Measurements from ENCODE around the gene CFAP53.

Gene CFAP53

DNA sequence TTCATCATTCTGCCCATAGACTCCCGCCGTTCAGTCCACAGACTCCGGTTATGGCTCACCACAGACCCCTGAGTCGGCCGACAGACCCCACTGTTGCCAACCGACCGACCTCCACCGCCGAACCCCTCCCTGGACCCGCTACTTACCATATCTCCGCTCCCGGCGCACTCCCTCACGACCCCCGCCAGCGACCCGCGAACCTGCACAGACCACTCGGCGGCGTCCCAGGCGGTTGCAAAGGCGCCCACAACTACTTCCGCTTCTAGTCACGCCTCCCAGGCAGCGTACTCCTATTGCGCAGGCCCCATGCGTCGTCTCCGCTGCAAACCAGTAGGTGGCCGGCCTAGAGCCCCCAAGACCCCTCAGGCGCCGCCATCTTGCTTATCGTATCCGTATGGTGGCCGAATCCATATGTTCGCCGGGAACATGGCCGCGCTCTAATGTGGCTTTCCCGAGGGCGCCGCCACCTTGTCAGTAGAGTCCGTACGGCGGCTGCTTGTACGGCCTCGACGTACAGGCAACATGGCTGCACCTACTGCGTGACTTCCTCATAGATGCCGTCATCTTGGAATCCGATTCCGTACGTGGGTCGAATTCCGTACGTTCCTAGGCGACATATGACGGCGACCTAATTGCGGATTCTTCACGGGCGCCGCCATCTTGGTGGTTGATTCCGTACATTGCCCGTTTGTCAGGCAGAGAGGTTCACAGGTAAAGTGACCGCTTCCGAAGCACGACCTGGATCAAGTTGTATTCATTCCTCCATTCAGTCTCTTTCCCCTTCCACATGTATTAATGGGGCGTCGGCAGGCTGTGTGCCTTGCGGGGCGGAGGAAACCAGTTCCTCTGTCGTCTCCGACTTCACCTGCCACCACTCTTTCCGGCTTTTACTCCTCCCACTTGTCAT, 21.4 kb upstream of the CFAP53 start, which contains the start of gene CXXC1:
Gene CXXC1, minus strand, starts transcription at position 252 of the 907 bp plus-strand sequence. Its CDS starts 103 bp downstream, at position 149.
- peak; percentile 89 for DNase-seq

- DNase-seq = no peak
Measured at GRCh38 chr18:50287028-50287440, 20.7 kb upstream of the CFAP53 start.

- no peak for DNase-seq
Measured at GRCh38 chr18:50286391-50287027, 20.2 kb upstream of the CFAP53 start.

GRCh38 chr18:50285631-50286321, 19.5 kb upstream of the CFAP53 start:
- DNase-seq = no peak

- no peak for DNase-seq
Measured at GRCh38 chr18:50285071-50285470, 18.8 kb upstream of the CFAP53 start.

GRCh38 chr18:50284255-50284885, 18.1 kb upstream of the CFAP53 start:
- DNase-seq = no peak

- DNase-seq = no peak
Measured at GRCh38 chr18:50283469-50284209, 17.3 kb upstream of the CFAP53 start.

- DNase-seq = no peak
Measured at GRCh38 chr18:50282521-50283335, 16.4 kb upstream of the CFAP53 start.

DNA sequence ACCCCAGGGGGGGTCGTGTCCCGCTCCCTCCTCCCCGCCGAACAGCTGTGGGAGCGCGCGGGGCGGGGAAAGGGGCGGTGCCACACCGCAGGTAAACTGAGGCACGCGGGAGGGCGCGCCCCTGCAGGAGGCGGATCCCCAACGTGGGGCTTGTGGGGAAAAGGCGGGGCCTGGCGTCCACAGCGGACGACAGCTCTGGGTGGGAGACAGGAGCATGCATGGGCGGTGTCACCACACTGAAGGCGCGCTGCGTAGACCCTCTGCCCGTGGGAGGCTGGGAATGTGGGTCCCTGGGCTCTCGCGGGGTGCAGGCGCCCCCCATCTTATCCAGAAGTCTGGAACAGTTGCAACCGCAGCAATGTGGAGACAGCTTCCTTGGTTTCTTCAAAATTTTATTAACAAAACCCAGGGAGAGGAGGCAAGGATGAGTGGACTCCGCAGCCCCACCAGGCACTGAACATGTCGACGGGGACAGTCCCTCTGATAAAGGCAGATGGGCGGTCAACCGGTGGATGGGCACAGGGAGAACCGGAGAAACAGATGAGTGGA, 15.8 kb upstream of the CFAP53 start:
- DNase-seq = no peak

DNA sequence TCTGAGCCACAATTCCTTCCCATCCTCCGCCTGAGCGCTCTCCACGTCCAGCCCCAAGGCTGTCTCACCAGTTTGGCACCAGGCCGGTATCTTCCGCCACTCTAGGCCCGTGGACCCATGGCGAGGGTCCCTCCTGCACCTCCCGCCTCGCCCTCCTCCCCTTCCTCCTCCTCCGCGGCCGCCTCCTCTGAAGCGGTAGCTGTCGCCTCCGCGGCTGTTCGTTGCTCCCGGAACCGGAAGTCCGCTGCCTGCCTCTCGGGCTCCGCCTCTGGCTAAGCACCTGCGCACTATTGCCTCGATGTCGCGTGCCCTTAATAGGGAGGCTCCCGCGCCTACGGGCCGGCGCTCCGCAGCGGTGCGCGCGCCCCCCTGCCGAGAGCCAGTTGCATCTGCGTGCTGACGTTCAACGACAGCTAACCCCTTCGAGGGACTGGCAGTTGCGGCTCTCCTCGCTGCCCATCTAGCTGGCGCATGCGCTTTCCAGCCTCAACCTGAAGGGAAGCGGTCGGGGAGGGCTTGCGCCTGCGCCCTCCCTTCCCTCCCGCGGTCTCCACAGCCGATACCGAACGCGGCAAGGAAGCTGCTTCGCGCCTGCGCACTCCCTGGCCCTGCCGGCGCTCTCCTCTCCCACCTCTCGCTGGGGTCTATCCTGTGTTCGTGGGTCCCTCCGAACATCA, 15.1 kb upstream of the CFAP53 start, which contains the start of gene MBD1:
Gene MBD1, minus strand, starts transcription at position 229 of the 677 bp plus-strand sequence. CDS start 1,531 bp downstream, outside the sequence.
- peak; percentile 94 for DNase-seq

DNA sequence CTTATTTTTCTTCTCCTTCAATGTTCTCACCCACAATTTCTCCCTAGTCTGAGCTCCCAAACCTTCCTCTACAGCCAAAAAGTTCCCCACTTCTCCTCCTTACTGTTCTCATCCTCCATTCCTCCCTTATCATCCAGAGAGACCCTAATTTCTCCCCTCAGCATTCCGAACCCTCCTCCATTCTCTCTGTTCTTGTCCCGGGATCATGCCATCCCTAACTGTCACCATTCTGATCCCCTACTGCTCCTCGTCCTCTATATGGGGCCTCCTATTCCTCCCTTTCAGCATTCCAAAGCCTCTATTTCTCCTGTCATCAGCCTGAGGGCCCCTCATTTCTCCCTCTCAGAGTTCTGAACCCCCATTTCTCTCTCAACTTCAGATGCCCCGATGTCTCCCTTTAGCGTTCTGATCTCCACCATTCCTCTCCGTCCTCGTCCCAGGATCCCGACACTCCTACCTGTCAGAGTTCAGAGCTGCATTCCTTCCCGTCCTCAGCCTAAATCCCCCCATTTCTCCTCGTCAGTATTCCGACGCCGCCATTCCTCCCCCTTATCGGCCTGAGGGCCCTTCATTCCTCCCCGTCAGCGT, 14.5 kb upstream of the CFAP53 start:
- no peak for DNase-seq

DNA sequence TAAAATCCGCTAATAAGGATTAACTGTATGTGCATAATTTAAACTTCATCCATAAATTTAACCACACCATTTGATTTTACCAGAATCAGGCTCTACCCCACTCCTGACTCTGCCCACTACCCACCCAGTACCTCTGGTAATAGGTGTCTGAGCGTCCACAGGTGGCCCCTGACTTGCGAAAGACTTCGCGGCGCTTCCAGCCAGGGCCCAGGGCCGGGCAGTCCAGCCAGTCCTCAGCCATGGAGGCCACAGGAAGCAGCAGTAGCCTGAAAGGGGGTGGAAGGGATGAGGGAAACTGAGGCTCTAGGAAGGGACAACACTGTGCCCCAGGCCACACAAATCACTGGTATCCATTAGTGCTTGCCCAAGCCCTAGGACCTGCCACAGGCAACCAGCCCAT, 13.5 kb upstream of the CFAP53 start:
- DNase-seq = no peak

DNA sequence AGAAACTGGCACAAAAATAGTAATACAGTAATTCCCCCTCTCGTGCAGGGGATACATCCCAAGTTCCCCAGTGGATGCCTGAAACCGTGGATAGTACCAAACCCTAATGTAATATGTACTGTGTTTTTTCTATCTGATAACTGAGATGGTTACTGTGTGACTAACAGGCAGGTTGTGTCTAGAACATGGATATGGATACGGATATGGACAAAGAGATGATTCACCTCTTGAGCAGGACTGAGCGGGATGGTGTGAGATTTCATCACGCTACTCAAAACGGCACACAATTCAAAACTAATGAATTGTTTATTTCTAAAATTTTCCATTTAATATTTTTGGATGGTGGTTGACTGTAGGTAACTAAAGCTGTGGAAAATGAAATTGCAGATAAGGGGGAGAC, 11.6 kb upstream of the CFAP53 start:
- DNase-seq = no peak

- no peak for DNase-seq
Measured at GRCh38 chr18:50276452-50276851, 10.2 kb upstream of the CFAP53 start.

DNA sequence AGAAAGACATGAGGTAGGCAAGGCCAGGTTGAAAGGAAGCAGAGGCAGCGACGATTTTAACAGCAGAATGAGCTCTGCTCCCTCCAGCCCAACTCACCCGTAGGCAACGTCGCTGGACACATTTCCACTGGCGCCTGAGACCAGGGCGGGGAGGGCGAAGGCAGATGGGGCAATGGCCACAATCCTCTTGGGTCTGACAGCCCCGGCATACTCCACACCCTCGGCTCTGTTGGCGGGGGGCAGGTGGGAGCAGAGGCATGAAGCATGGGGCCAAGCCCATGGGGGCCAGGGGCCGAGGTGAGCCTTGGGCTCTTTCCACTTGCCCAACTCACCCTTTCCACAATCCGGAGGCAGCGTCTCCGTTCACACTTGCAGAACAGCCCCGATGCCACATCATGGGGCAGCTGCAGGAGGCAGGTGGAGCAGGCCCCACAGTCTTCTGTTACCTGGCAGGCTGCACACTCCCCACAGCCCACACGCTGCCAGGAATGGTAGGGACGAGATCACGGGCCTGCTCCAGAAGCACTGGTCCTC, 9.3 kb upstream of the CFAP53 start:
- no peak for DNase-seq

DNA sequence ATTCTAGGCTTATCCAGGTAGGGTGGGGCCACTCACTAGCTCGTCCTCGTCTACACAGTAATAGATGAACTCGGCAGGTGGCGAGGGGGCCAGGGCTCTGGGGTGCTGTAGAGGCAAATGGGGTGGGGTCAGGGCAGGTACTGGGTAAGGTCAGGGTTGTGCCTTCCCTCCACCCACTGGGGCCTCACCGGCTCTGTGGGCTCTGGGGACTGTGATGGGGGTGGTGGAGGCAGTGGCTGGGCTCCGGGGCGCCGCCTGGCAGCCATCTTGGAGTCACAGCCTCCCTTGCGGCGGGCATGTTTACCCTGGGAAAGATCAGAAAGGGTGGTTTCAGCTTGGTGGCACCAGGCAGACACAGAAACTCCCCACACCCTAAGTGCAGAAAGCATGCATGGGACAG, 8.6 kb upstream of the CFAP53 start:
- no peak for DNase-seq

GRCh38 chr18:50274044-50274442, 7.7 kb upstream of the CFAP53 start:
- DNase-seq = no peak

- no peak for DNase-seq
Measured at GRCh38 chr18:50273203-50274043, 7.1 kb upstream of the CFAP53 start.

DNA sequence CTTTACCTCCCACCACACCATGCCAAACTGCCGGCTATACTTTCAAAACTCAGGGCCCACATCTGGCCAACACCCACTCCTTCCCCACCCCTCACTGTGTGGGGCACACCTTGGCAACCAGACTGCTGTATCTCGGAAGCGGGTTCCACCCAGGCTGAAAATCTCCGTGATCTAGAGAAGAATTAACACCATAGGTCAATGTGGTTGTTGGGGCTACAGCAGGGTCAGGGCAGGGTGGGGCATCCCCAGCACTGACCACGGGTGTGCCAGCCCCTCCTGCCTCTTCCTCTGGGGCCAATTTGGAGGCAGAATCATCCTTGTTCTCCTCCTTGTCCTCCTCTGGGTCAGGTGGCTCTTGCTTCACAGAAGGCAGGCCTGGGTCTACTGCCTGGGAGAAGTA, 6.3 kb upstream of the CFAP53 start:
- DNase-seq = no peak

Data from activated CD4-positive, CD25-positive, alpha-beta regulatory T cell treated with anti-CD3 and anti-CD28 coated beads, Interleukin-2, amount 50 U/mL, for 72 hours (primary cell).